Activated CD8-positive, alpha-beta memory T cell treated with anti-CD3 and anti-CD28 coated beads for 48 hours (primary cell): ENCODE measurements around the gene SMCP.
A peak's percentile ranks its signal among the peaks of the same experiment; 100 is the strongest.

ENCODE experiments used
- DNase-seq, 3 experiments: peaks; one replicate each; pipeline ENCODE4 v3.0.0-alpha.2; 2020; ENCODE audit warnings: low read depth in 2 of 3, low spot score in 2 of 3

The SMCP gene, protein sequence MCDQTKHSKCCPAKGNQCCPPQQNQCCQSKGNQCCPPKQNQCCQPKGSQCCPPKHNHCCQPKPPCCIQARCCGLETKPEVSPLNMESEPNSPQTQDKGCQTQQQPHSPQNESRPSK

GRCh38 chr1:152878042-152878441 is at the start of gene SMCP:
Gene SMCP, plus strand, starts transcription at chr1:152878322. Its CDS starts 6,101 bp downstream, at chr1:152884423.
- no peak for DNase-seq

- no peak for DNase-seq
Measured at GRCh38 chr1:152836870-152837269, 41.3 kb upstream of the SMCP start.

DNA sequence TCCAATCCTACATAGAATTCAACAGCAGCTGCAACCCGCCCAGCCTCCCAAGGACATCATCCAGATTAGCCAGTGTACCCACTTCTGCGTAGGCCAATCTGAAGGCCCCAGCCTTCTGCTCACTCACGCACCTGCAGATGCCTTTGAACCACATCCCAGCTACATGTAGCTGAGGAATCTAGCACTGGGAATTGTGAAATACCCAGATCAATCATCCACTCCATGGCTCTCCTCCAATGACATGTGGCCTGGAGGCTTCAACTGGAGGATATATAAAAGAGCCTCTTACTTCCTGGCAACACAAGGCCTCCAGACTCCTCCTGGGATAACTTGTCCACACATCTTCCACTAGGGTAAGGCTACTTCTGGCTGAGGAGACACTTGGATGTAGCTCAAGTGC is 35.6 kb upstream of the SMCP start, which contains the start of gene LCE6A:
TSS of gene LCE6A (plus strand) at position 301 of the 400 bp plus-strand sequence. CDS start 665 bp downstream, outside the sequence.
- DNase-seq, result no peak

- no peak for DNase-seq
Measured at GRCh38 chr1:152855661-152856060, 22.5 kb upstream of the SMCP start.

DNA sequence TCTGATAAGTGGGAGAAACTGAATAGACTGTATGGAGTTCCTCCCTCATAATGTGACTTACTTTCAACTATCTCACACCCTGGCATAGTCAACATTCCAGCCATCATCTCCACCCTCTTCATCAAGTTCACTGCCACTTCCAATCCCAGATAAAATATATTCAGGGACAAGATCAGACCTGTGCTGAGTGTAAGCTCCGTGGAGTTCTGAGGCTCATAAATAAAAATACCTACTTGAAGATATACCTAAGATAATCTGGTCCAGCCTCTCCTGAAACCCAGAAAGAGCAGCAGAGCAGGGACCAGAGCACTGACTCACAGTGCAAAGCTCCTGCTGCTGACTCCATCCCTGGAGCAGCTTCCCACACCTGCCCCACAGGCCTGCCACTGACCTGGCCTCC is 20.1 kb upstream of the SMCP start:
- no peak for DNase-seq

GRCh38 chr1:152859696-152860095 is 18.4 kb upstream of the SMCP start, which contains the start of gene LCE7A:
Gene LCE7A, plus strand, starts transcription at chr1:152859996. Its CDS starts 702 bp downstream, at chr1:152860698.
- DNase-seq, result no peak

- DNase-seq, result no peak
Measured at GRCh38 chr1:152860129-152860528, 18.0 kb upstream of the SMCP start.

DNA sequence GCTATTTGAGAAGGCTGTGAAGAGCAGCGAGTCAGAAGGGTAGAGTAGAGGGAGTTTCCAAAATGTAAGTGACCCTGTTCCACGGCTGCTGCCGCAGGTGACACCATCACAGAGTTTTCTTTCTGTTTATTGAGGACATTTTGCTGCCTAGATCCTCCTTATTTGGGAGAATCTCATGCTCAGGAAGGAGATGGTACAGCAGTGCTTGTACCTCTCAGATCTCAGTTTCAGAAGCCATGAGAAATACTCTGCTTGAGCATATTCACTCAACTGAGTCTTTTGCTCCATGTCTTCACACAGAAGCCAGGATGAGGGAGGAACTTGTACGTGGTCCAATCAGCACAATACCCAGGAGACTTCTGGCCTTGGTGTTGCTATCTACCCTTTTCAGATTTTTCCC is 16.7 kb upstream of the SMCP start:
- no peak for DNase-seq

DNA sequence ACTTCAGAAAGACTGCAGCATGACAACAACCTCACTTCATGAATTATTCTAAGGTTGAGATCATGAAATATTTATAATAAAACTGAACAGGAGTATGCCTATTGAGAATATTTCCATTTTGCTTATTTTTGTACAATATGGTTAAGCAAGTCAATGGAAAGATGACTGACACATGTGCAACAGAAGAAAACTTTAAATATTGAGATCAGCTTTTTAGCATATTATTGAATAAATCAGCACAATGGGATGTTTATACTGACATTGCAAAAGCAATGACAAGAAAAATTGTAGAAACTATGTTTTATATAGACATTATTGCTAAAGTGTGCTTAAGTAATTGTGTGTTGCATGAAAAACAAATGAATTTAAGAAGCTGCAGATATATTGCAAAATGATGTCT is 13.7 kb upstream of the SMCP start:
- no peak for DNase-seq

- DNase-seq, result no peak
Measured at GRCh38 chr1:152866321-152866720, 11.8 kb upstream of the SMCP start.

DNA sequence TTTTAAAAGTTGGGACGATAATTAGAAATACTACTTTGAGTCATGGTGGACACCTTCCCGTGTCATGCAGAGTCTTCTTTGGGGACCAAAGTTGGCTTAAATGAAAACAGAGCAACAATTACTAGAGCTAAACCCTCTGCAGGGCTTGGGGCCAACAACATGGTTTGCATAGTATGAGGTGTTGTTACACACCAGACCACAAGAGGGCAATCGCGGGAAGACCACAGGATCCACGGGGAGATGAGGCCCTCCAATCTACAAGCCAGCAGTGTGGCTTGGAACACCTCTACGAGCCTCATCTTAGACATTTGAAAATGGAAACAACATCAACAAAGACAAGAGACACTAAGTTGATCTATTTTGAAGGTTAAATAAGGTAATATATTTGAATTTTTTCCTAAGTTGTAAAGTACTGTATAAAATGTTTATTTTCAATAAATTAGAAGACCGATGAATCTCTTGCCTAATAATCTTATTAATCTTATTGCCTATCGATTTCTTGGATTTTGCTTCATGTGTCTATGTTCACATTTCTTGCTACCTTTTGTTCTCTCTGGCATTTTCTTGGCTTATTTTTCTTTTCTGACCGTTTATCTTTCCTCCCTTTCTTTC is 8.2 kb upstream of the SMCP start:
- peak in 2 of 3 experiments; percentile 2 to 34 for DNase-seq

DNA sequence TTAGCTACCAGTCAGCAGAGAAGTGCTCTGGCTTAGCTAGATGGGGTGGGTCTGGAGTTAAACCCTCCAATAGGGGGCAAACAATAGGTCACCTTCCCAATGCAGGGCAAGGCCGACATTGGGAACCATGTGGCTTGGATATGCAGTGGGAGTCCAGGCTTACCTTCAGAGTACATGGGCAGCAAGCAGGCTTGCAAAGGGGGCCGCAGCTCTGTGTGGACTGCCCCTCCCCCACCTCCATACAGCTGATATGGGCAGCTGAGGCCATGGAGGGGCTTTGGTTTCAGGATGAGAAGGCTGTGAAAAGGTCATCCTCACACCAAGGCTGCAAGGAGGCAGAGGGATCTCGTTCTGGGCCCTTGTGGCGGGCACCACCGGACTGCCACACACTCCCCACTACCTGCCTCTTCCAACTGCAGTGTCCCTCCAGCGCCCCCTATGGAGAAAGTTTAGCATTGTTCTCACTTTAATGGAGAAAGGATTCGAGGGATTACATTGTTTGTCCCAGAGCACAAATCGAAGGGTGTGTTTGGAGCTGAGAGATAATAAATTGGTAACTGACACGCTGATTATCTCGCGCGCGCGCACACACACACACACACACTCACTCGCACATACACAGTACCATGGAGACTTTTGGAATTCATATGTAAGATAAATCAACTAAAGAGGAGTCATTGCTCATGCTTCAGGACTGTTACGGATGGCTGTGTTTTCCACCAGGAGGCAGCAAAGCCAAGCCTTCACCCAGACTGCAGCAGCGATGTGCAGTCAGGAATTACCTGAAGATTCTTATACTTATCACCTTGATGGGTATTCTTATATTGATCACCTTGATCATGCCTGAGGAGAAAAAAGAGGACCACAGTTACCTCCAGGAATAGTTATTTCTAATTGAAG is 7.0 kb upstream of the SMCP start:
- no peak for DNase-seq

DNA sequence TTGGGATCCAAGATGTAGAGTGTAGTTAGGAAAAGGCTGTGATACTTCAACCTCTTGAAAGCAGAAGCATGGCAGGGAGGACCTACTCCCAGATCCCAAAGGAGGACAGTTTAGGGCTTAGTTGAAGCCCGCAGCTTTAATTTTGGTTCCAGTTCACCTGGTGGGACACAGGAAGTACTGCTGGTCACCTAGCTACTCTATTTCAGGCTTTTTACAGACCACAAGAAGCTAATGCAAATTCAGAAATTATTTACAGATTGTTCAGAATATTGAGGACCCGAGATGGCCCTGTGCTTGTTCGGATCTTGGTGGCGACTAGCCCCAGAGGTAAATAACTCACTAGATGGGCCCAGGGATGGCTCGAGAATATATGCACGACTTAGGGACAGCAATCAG is 6.4 kb upstream of the SMCP start:
- DNase-seq, result no peak

- DNase-seq, result no peak
Measured at GRCh38 chr1:152873495-152873894, 4.6 kb upstream of the SMCP start.

DNA sequence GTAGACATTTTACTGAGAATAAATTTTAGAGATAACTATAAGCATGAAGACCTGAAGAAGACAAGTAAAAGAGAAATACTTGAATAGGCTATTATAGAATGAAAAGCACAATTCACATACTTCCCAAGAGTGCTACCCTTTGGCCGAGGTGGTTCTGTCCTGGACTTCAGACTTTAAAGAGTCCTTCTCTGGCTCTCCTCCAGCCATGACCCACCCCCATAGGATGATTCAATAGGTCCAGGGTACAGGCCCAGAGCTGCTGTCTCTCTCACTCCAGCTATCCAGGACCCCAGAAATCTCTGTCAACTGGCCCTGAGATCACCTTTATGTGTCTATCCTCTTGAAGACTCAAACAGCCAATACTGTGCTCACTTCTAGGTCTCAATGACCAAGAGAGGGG is 1.3 kb upstream of the SMCP start:
- DNase-seq, result no peak

DNA sequence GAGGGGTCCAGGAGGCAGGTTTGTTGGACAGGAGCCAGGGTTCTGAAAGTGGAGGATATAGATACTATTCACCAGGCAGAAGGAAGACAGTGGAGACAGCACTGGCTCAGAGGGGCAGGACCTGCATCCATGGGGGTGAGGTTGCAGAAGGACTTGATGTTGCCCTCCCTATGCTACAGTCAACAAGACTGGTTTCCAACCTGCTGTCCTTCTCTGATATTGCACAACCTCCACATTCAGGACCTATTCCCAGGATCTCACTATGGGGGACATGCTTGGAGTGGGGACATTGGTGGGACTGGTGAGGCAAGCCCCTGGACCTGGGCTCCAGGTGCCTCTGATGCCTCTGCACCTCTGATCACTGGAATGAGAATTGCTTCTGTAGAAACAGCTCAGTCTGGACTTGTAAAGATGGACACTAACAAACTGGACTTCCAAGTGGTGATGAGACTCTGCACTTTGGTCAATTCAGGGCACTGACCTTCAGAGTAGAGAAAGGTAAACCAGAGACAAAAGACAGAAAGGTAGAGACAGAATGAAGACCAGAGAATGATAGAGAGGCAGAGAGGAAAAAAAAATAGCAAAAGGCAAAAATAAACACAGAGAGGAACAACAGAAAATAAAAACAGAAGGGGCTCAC is 1.6 kb downstream of the SMCP start:
- DNase-seq, result no peak

DNA sequence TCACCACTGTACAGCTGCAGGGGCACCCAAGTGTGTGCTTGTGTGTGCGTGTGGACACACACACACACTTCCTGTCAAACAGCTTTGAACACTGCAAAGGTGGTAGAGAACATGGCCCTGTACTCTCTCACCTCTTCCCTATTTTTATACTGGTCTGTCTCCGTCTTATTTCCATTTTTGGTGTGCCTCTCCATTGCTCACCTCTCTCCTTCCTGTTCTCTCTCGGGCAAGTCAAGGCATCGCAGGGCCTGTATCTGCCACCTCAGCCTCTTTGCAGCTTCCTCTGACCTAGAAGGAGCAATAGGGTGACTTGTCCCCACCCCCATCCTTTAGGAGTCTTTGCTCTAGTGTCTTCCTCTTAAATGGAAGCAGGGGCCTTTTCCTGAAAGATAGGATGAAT is 2.2 kb downstream of the SMCP start:
- DNase-seq, result no peak

GRCh38 chr1:152880907-152881306 is 2.8 kb downstream of the SMCP start:
- DNase-seq, result no peak

- no peak for DNase-seq
Measured at GRCh38 chr1:152884085-152884484, 6.0 kb downstream of the SMCP start.

- no peak for DNase-seq
Measured at GRCh38 chr1:152884506-152884905, 6.4 kb downstream of the SMCP start.

DNA sequence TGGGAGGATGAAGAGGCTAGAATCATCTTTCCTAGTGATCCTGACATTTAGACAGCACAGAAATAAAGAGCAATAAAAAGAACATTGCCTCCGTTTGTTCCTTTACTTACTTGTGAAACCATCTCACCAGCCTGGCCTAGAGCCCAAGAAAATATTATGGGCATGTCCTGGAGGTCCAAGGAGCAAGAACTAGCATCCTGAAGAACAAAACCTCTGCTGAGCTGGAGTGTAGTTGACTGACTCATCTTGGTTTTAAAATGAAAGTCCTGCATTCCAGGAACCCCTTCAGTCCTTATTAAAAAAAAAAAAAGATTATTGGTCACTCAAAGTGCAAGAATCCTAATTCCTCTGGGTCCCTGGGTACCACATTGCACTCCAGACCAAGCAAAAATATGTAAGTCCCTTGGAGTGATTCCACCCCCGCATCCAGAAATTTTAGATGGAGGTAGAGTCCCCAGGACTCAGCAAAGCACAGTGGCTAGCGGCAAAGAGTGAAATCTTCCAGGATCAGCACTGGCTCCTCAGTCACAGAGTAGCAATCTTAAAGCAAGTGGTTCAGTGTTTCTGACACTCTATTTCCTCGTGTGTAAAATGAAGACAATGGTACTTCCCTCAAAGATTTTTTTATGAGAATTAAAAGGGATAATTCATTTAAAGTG is 7.0 kb downstream of the SMCP start:
- DNase-seq, result no peak
